ENCODE results near the gene ZNF384.

Gene ZNF384

DNA sequence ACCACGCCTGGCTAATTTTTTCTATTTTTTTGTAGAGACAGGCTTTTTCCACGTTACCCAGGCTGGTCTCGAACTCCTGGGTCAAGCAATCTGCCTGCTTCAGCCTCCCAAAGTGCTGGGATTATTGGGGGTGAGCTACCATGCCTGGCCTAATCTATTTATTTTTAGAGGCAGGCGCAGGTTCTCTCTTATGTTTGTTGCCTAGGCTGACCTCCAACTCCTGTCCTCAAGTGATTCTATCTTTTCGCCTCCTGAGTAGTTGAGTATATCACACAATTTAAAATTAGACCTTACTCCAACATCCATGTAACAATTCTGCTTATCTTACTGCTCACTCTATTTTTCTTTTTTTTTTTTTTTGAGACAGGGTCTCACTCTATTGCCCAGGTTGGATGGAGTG is 35.2 kb downstream of the ZNF384 start:
- H3K27me3 ChIP-seq (ENCODE audit: insufficient read depth, low read depth, severe bottlenecking): no peaks in the 10 kb centered on the region
- no peak for DNase-seq
- peaks cover 53% of the 10 kb centered on the region for H3K36me3 ChIP-seq
- H3K27ac ChIP-seq: no peak overlapping the region
- TF ChIP-seq, protein P1, sequence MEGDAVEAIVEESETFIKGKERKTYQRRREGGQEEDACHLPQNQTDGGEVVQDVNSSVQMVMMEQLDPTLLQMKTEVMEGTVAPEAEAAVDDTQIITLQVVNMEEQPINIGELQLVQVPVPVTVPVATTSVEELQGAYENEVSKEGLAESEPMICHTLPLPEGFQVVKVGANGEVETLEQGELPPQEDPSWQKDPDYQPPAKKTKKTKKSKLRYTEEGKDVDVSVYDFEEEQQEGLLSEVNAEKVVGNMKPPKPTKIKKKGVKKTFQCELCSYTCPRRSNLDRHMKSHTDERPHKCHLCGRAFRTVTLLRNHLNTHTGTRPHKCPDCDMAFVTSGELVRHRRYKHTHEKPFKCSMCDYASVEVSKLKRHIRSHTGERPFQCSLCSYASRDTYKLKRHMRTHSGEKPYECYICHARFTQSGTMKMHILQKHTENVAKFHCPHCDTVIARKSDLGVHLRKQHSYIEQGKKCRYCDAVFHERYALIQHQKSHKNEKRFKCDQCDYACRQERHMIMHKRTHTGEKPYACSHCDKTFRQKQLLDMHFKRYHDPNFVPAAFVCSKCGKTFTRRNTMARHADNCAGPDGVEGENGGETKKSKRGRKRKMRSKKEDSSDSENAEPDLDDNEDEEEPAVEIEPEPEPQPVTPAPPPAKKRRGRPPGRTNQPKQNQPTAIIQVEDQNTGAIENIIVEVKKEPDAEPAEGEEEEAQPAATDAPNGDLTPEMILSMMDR (IDR thresholded peaks at IDR 0.05; ENCODE audit: low read depth, low read length): no peak
- no peak overlapping the region for H3K4me3 ChIP-seq (ENCODE audit: low read depth, low read length)
- H3K9me3 ChIP-seq (ENCODE audit: severe bottlenecking): no peaks in the 10 kb centered on the region

DNA sequence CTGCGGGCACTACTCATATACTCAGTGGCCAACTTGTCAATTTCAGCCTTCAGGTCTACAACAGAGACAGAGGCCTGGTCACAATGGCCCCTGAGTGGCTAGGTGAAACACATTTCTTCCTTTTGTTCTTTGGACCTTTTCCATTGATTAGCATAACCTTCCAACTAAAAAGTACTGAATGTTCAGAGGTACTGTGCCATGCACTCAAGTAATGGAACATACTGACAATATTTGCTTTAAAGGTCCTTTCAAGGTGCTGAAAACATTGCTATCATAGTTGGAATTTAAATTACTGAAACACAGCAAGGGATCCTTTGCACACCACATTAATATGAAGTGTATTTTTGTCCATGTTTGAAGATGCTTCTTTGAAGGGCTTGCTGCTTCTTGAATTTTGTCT is 35.8 kb downstream of the ZNF384 start:
- Histone ChIP-seq H3K36me3 (peaks cover 56% of the 10 kb centered on the region), H3K4me3 (ENCODE audit: low read depth, low read length) (no peak overlapping the region)
- TF ChIP-seq, protein P1 (IDR thresholded peaks at IDR 0.05; ENCODE audit: low read depth, low read length): no peak

GRCh38 chr12:6652391-6652790 is 36.8 kb downstream of the ZNF384 start:
- H3K36me3 ChIP-seq: peaks cover 63% of the 10 kb centered on the region
- H3K27ac ChIP-seq: no peak overlapping the region
- TF ChIP-seq, protein P1 (IDR thresholded peaks at IDR 0.05; ENCODE audit: low read depth, low read length): no peak
- no peak for DNase-seq
- H3K9me3 ChIP-seq (ENCODE audit: severe bottlenecking): no peaks in the 10 kb centered on the region
- no peak overlapping the region for H3K4me3 ChIP-seq (ENCODE audit: low read depth, low read length)
- H3K27me3 ChIP-seq (ENCODE audit: insufficient read depth, low read depth, severe bottlenecking): no peaks in the 10 kb centered on the region

More for the DNA sequence above, 35.8 kb downstream of the ZNF384 start:
- no peaks in the 10 kb centered on the region for H3K9me3 ChIP-seq (ENCODE audit: severe bottlenecking)
- H3K27me3 ChIP-seq (ENCODE audit: insufficient read depth, low read depth, severe bottlenecking): no peaks in the 10 kb centered on the region
- no peak overlapping the region for H3K27ac ChIP-seq
- DNase-seq: no peak

- Histone ChIP-seq H3K36me3 (peaks cover 50% of the 10 kb centered on the region), H3K27me3 (ENCODE audit: insufficient read depth, low read depth, severe bottlenecking) (no peaks in the 10 kb centered on the region), H3K9me3 (ENCODE audit: severe bottlenecking) (no peaks in the 10 kb centered on the region), H3K4me3 (ENCODE audit: low read depth, low read length) (no peak overlapping the region), H3K27ac (no peak overlapping the region)
- DNase-seq: no peak
- TF ChIP-seq, protein P1 (IDR thresholded peaks at IDR 0.05; ENCODE audit: low read depth, low read length): no peak
Measured at GRCh38 chr12:6650832-6651231, 38.3 kb downstream of the ZNF384 start.

DNA sequence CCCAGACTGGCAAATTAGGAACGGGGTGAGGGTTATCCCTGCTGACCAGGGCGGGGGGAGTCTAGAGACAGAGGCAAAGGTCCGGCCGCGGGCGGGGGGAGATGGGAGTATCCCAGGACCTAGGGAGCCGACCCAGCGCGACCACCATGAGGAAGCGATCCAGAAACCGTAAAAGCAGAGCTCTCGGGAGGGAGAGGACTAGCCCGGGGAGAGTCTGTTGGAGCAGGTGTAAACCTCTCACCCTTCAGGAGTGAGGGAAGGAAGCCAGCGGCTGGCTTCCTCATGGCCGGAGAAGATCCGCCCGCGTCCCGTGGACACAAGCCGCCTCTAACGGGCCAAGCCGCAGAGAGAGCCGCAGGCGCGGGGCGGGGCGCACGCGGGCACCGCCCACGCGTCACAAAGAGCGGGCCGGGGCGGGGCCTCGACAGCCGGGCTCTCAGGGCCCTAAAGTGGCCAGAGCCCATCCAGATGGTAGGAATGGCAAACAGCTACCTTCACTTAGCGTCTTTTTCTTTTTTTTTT is 42.0 kb downstream of the ZNF384 start, which contains the start of gene ACRBP:
Gene ACRBP, minus strand, starts transcription at position 350 of the 522 bp plus-strand sequence. Its CDS starts 66 bp downstream, at position 284.
- H3K9me3 ChIP-seq (ENCODE audit: severe bottlenecking): no peaks in the 10 kb centered on the region
- TF ChIP-seq, protein P1 (IDR thresholded peaks at IDR 0.05; ENCODE audit: low read depth, low read length): no peak
- peaks cover 31% of the 10 kb centered on the region for H3K36me3 ChIP-seq
- no peak for DNase-seq
- no peaks in the 10 kb centered on the region for H3K27me3 ChIP-seq (ENCODE audit: insufficient read depth, low read depth, severe bottlenecking)
- H3K27ac ChIP-seq: no peak within 1 kb of the TSS
- H3K4me3 ChIP-seq (ENCODE audit: low read depth, low read length): no peak within 1 kb of the TSS
